AG09309 (cell line): ENCODE measurements around the gene CLDN3.

Experiments used
- DNase-seq: peaks from one replicate; pipeline ENCODE4 v3.0.0-alpha.2; 2010; ENCODE audit warnings: low read depth
- H3K4me3 ChIP-seq: 2 replicates; pipeline ENCODE4 v1.5.1; 2011; ENCODE audit warnings: mild to moderate bottlenecking, low read depth, low read length, moderate library complexity; ENCODE audit not compliant: control insufficient read depth
- CTCF ChIP-seq: IDR thresholded peaks from 2 replicates; pipeline ENCODE4 v1.5.1; 2011; ENCODE audit warnings: mild to moderate bottlenecking, low read depth, low read length, inconsistent platforms; ENCODE audit not compliant: insufficient read depth, control insufficient read depth; ENCODE audit errors: missing control alignments

The CLDN3 gene

GRCh38 chr7:73770002-73770859, at the start of gene CLDN3:
TSS of gene CLDN3 (minus strand) at chr7:73770270. CDS start at chr7:73770049, 221 bp downstream.
- DNase-seq, result no peak
- no peak for TF ChIP-seq CTCF
- no peak within 1 kb of the TSS for H3K4me3 ChIP-seq

- no peak for TF ChIP-seq CTCF
- DNase-seq, result no peak
- H3K4me3 ChIP-seq, result no peak overlapping the region
These were observed 47.1 kb upstream of the CLDN3 start for GRCh38 chr7:73817121-73817520.

- no peak overlapping the region for H3K4me3 ChIP-seq
- no peak for TF ChIP-seq CTCF
- no peak for DNase-seq
These were observed 45.4 kb upstream of the CLDN3 start for GRCh38 chr7:73815436-73815835.

GRCh38 chr7:73812996-73813395, 42.9 kb upstream of the CLDN3 start:
- TF ChIP-seq CTCF, result no peak
- H3K4me3 ChIP-seq, result no peak overlapping the region
- DNase-seq, result no peak

GRCh38 chr7:73811760-73812168, 41.7 kb upstream of the CLDN3 start:
- H3K4me3 ChIP-seq, result no peak overlapping the region
- peak; percentile 91 for TF ChIP-seq CTCF
- peak; percentile 14 for DNase-seq

GRCh38 chr7:73810998-73811360, 40.9 kb upstream of the CLDN3 start:
- no peak overlapping the region for H3K4me3 ChIP-seq
- no peak for DNase-seq

More at GRCh38 chr7:73810998-73811360, 40.9 kb upstream of the CLDN3 start:
- TF ChIP-seq CTCF, result no peak
